GM23338 (cell line): ENCODE results near the gene MAP3K6. TPM values are rescaled to one million over a fixed set of nuclear protein-coding genes. Genes with fewer than 3 reads are reported as not detected.

ENCODE experiments used
- ATAC-seq: fragments of 200-7000 bp; cut with Tn5 transposase; 3 replicates; pipeline ENCODE4 v1.9.1; 2020
- DNase-seq: peaks from one replicate; pipeline ENCODE4 v3.0.0-alpha.2; 2015; ENCODE audit warnings: low spot score
- H2AFZ ChIP-seq: fragments of 200-600 bp; sonication (generic); 2 replicates; pipeline ENCODE4 v1.8.0; 2016; ENCODE audit warnings: antibody characterized with exemption, mild to moderate bottlenecking, moderate library complexity
- H3F3A ChIP-seq: fragments of 200-600 bp; sonication (generic); replicated peaks from 2 replicates; pipeline ENCODE4 v1.8.0; 2017; ENCODE audit warnings: antibody characterized with exemption, mixed run types, low read depth
- H3K27ac ChIP-seq: fragments of 200-600 bp; sonication (generic); 2 replicates; pipeline ENCODE4 v1.6.1; 2016; ENCODE audit warnings: low read depth
- H3K27me3 ChIP-seq: fragments of 200-600 bp; sonication (generic); 2 replicates; pipeline ENCODE4 v1.8.0; 2016; ENCODE audit warnings: mild to moderate bottlenecking, mixed run types, moderate library complexity; ENCODE audit not compliant: insufficient read depth
- H3K36me3 ChIP-seq: fragments of 200-600 bp; sonication (generic); 2 replicates; pipeline ENCODE4 v1.8.0; 2016; ENCODE audit warnings: mild to moderate bottlenecking; ENCODE audit not compliant: insufficient read depth
- H3K4me1 ChIP-seq: fragments of 200-600 bp; sonication (generic); 2 replicates; pipeline ENCODE4 v1.8.0; 2016; ENCODE audit warnings: mild to moderate bottlenecking, moderate library complexity; ENCODE audit not compliant: insufficient read depth
- H3K4me2 ChIP-seq: fragments of 200-600 bp; sonication (generic); 2 replicates; pipeline ENCODE4 v1.7.1; 2017; ENCODE audit warnings: mixed run types
- H3K4me3 ChIP-seq: fragments of 200-600 bp; sonication (generic); 2 replicates; pipeline ENCODE4 v1.6.1; 2016; ENCODE audit warnings: mixed run types
- H3K79me2 ChIP-seq: fragments of 200-600 bp; sonication (generic); replicated peaks from 2 replicates; pipeline ENCODE4 v1.8.0; 2017; ENCODE audit warnings: mild to moderate bottlenecking; ENCODE audit not compliant: insufficient read depth
- H3K9me2 ChIP-seq: fragments of 200-600 bp; sonication (generic); 2 replicates; pipeline ENCODE4 v1.8.0; 2017; ENCODE audit not compliant: insufficient read depth
- H4K20me1 ChIP-seq: fragments of 200-600 bp; sonication (generic); replicated peaks from 2 replicates; pipeline ENCODE4 v1.8.0; 2017; ENCODE audit warnings: mild to moderate bottlenecking; ENCODE audit not compliant: insufficient read depth
- H3K27ac Mint-ChIP-seq: 2 replicates; pipeline ENCODE4 v1.8.0; 2020; ENCODE audit warnings: inconsistent platforms, mild to moderate bottlenecking, moderate library complexity, mixed read lengths
- H3K27me3 Mint-ChIP-seq: 3 replicates; pipeline ENCODE4 v1.8.0; 2022; ENCODE audit warnings: low read depth, mild to moderate bottlenecking, moderate library complexity, mixed read lengths, inconsistent platforms; ENCODE audit not compliant: insufficient read depth, poor library complexity
- H3K36me3 Mint-ChIP-seq: 3 replicates; pipeline ENCODE4 v1.8.0; 2021; ENCODE audit warnings: low read depth, mild to moderate bottlenecking, inconsistent platforms, moderate library complexity, mixed read lengths
- H3K4me1 Mint-ChIP-seq: 3 replicates; pipeline ENCODE4 v1.8.0; 2020; ENCODE audit warnings: mild to moderate bottlenecking, inconsistent platforms, mixed read lengths
- H3K4me3 Mint-ChIP-seq: 3 replicates; pipeline ENCODE4 v1.8.0; 2021; ENCODE audit warnings: moderate library complexity, mild to moderate bottlenecking, inconsistent platforms, mixed read lengths
- H3K9me3 Mint-ChIP-seq: 3 replicates; pipeline ENCODE4 v1.8.0; 2020; ENCODE audit warnings: moderate library complexity, mild to moderate bottlenecking, inconsistent platforms, mixed read lengths
- CREB1 ChIP-seq: fragments of 250-450 bp; sonication (Bioruptor Pico); IDR thresholded peaks from 2 replicates; pipeline ENCODE4 v1.5.0; 2020; ENCODE audit warnings: low read depth, mild to moderate bottlenecking, moderate library complexity
- CTCF ChIP-seq, 2 experiments: fragments of 200-600 bp in 1 of 2; sonication (generic) in 1 of 2; conservative IDR thresholded peaks; 2 replicates each; pipeline versions ENCODE4 v1.5.1 to v1.6.1; 2016 to 2017; ENCODE audit warnings: antibody characterized with exemption in 2 of 2, low read depth in 2 of 2, mild to moderate bottlenecking in 2 of 2, moderate library complexity in 1 of 2
- ETS1 ChIP-seq: IDR thresholded peaks from 2 replicates; pipeline ENCODE4 v1.6.1; 2016; ENCODE audit warnings: antibody characterized with exemption
- EZH2 ChIP-seq: fragments of 200-600 bp; sonication (generic); IDR thresholded peaks from one replicate; pipeline ENCODE4 v1.8.0; 2017; ENCODE audit warnings: antibody characterized with exemption, mild to moderate bottlenecking, low read depth; ENCODE audit not compliant: unreplicated experiment
- JUNB ChIP-seq: IDR thresholded peaks from one replicate; pipeline ENCODE4 v1.6.1; 2016; ENCODE audit warnings: antibody characterized with exemption; ENCODE audit not compliant: unreplicated experiment
- POLR2AphosphoS5 ChIP-seq: IDR thresholded peaks from 2 replicates; pipeline ENCODE4 v1.6.1; 2016; ENCODE audit warnings: antibody characterized with exemption, low read depth
- ZNF114 ChIP-seq: fragments of 250-450 bp; sonication (Bioruptor Pico); IDR thresholded peaks from 2 replicates; pipeline ENCODE4 v1.5.0; 2020; ENCODE audit warnings: mild to moderate bottlenecking, moderate library complexity
- polyA plus RNA-seq: library from polyadenylated mRNA; unstranded; fragments of >200 nt; fragmentation: Nextera tagmentation; extraction: Ambion mirVana; gene quantifications from 2 replicates; pipeline ENCODE4 v1.2.1, GENCODE V29; 2016
- total RNA-seq: library from RNA; depleted of rRNA; stranded (reverse); fragments of >200 nt; shearing (Covaris generic); gene quantifications from 2 replicates; pipeline ENCODE4 v1.2.3, GENCODE V29; 2014

The MAP3K6 gene
- total and polyA plus RNA-seq, 2 experiments from 2014 or later, result 8.2 to 10.6 TPM

- H2AFZ ChIP-seq, result peak overlapping the region; percentile 97
- H4K20me1 ChIP-seq, result no peaks in the 10 kb centered on the region
- H3K4me3 ChIP-seq, result peak overlapping the region; percentile 88
- 0 out of 2 replicates have a peak, but pooled peaks cover 8% of the 10 kb centered on the region for H3F3A ChIP-seq
- ATAC-seq (peak; percentile 41), DNase-seq (peak; percentile 72)
- Mint-ChIP-seq H3K4me3 (peak overlapping the region; percentile 74), H3K9me3 (no peaks in the 10 kb centered on the region), H3K4me1 (peaks cover 29% of the 10 kb centered on the region), H3K27ac (no peak overlapping the region), H3K36me3 (peaks cover 5% of the 10 kb centered on the region; the same call in 1 of the 3 replicates), H3K27me3 (peaks cover 46% of the 10 kb centered on the region)
- no peaks in the 10 kb centered on the region for H3K79me2 ChIP-seq
- peaks cover 20% of the 10 kb centered on the region for H3K4me1 ChIP-seq
- TF ChIP-seq POLR2AphosphoS5, result peak; percentile 57
- no peak for TF ChIP-seq ETS1
- peak; percentile 22 for TF ChIP-seq EZH2
- H3K27me3 ChIP-seq, result peaks cover 47% of the 10 kb centered on the region
- H3K36me3 ChIP-seq, result no peaks in the 10 kb centered on the region
- no peak overlapping the region for H3K27ac ChIP-seq
- H3K9me2 ChIP-seq, result no peaks in the 10 kb centered on the region
- peak overlapping the region; percentile 94 for H3K4me2 ChIP-seq
Measured at GRCh38 chr1:27360159-27361043, 6.4 kb downstream of the MAP3K6 start.

- H3K4me2 ChIP-seq, result peak overlapping the region; percentile 94
- H3K4me3 ChIP-seq, result peak overlapping the region; percentile 88
Measured at GRCh38 chr1:27359822-27360158, 7.0 kb downstream of the MAP3K6 start.

More at GRCh38 chr1:27359822-27360158, 7.0 kb downstream of the MAP3K6 start:
- TF ChIP-seq ETS1 (no peak), JUNB (no peak), CREB1 (CRISPR knock-in tag) (no peak), ZNF114 (CRISPR knock-in tag) (no peak), CTCF (conservative IDR thresholded peaks at IDR 0.05; ENCODE audit: low read depth in 2 of 2) (no peak)
- Histone ChIP-seq H3K9me2 (no peaks in the 10 kb centered on the region), H3F3A (0 out of 2 replicates have a peak, but pooled peaks cover 8% of the 10 kb centered on the region), H3K27ac (no peak overlapping the region), H4K20me1 (no peaks in the 10 kb centered on the region), H3K4me1 (peaks cover 14% of the 10 kb centered on the region), H3K36me3 (no peaks in the 10 kb centered on the region), H3K27me3 (peaks cover 47% of the 10 kb centered on the region), H2AFZ (peak overlapping the region; percentile 91; the same call in 1 of the 2 replicates), H3K79me2 (no peaks in the 10 kb centered on the region)
- Mint-ChIP-seq H3K27me3 (peaks cover 42% of the 10 kb centered on the region), H3K4me1 (peaks cover 23% of the 10 kb centered on the region), H3K4me3 (peak overlapping the region; percentile 74), H3K27ac (no peak overlapping the region), H3K36me3 (peaks cover 5% of the 10 kb centered on the region; the same call in 1 of the 3 replicates), H3K9me3 (no peaks in the 10 kb centered on the region)
- DNase-seq, result no peak
- ATAC-seq, result no peak
